Stomach (tissue), 9 donors: ENCODE results near the gene CACNA1H. TPM values are rescaled to one million over a fixed set of nuclear protein-coding genes. Genes with fewer than 3 reads are reported as not detected.

Source experiments
- DNase-seq, 2 donors: peaks; one replicate each; pipeline versions ENCODE4 v3.0.0 to v3.0.0-alpha.2; 2013 to 2019
- H3K27ac ChIP-seq, 5 donors: fragments of 200-600 bp in 4 of 5; sonication (generic) in 4 of 5; one replicate each; pipeline ENCODE4 v1.5.1; 2013 to 2019; ENCODE audit warnings: mild to moderate bottlenecking in 1 of 5, moderate library complexity in 1 of 5
- H3K27me3 ChIP-seq, 3 donors: fragments of 200-600 bp; sonication (generic); one replicate each; pipeline ENCODE4 v1.5.1; 2017 to 2019; ENCODE audit warnings: mixed run types in 1 of 3
- H3K36me3 ChIP-seq, 4 donors: fragments of 200-600 bp; sonication (generic); 1 replicate in 3 of 4; 2 replicates in 1 of 4; pipeline ENCODE4 v1.5.1; 2016 to 2019
- H3K4me1 ChIP-seq, 4 donors: fragments of 200-600 bp; sonication (generic); one replicate each; pipeline ENCODE4 v1.5.1; 2016 to 2019
- H3K4me3 ChIP-seq, 4 donors: fragments of 200-600 bp; sonication (generic) in 3 of 4; one replicate each; pipeline ENCODE4 v1.5.1; 2016 to 2019; ENCODE audit warnings: mild to moderate bottlenecking in 1 of 4
- H3K9me3 ChIP-seq, 4 donors: fragments of 200-600 bp; sonication (generic); one replicate each; pipeline ENCODE4 v1.5.1; 2016 to 2019
- EP300 ChIP-seq: sonication (generic); formaldehyde crosslinking; IDR thresholded peaks from one replicate; pipeline ENCODE4 v1.6.1; 2017; ENCODE audit warnings: antibody characterized with exemption
- POLR2A ChIP-seq, 4 donors: fragments of 450-650 bp; IDR thresholded peaks; one replicate each; pipeline ENCODE4 v1.6.1; 2016; ENCODE audit warnings: antibody characterized with exemption in 4 of 4, control low read depth in 2 of 4, mild to moderate bottlenecking in 1 of 4, moderate library complexity in 1 of 4
- POLR2AphosphoS5 ChIP-seq, 3 donors: sonication (generic); formaldehyde crosslinking; IDR thresholded peaks; one replicate each; pipeline ENCODE4 v1.6.1; 2016; ENCODE audit warnings: antibody characterized with exemption in 3 of 3
- WGBS, 5 donors: extraction: QIAGEN DNeasy Blood & Tissue Kit in 3 of 5; methylation state at CpG; one replicate each; pipeline versions ENCODE4 v1.1.5 to v1.1.7; 2013 to 2018; 5-methylcytosine and 5-hydroxymethylcytosine counted together
- intact Hi-C: fragments of 100-400 bp; cut with DNase I; formaldehyde crosslinking; loops from one replicate; pipeline ENCODE4 v1.15.1; 2023; ENCODE audit warnings: low total_unique reads
- polyA plus RNA-seq, 3 donors: library from polyadenylated mRNA; stranded (reverse); fragments of 200-250 nt; gene quantifications; one replicate each; pipeline ENCODE4 v1.2.3, GENCODE V29; 2013
- total RNA-seq, 5 donors: library from RNA; depleted of rRNA; stranded (reverse); fragments of >200 nt; gene quantifications; one replicate each; pipeline versions ENCODE4 v1.1.0 to v1.2.3, GENCODE V29; 2014 to 2016
- TF ChIP-seq, protein P1 (sequence below), 7 experiments: fragments of 450-650 bp in 4 of 7; fragments of 200-600 bp in 3 of 7; sonication (generic) in 3 of 7; IDR thresholded peaks; one replicate each; pipeline ENCODE4 v1.5.1; 2016 to 2019; ENCODE audit warnings: antibody characterized with exemption in 7 of 7, control low read depth in 2 of 7, mild to moderate bottlenecking in 1 of 7
- donor health status: healthy with polysubstance abuse.
- donor health status: Bipolar disorder and iron deficiency.
- donor health status: healthy.

CACNA1H gene
- total and polyA plus RNA-seq, 8 donors = 1.5 to 49.6 (median 19.6) TPM

DNA sequence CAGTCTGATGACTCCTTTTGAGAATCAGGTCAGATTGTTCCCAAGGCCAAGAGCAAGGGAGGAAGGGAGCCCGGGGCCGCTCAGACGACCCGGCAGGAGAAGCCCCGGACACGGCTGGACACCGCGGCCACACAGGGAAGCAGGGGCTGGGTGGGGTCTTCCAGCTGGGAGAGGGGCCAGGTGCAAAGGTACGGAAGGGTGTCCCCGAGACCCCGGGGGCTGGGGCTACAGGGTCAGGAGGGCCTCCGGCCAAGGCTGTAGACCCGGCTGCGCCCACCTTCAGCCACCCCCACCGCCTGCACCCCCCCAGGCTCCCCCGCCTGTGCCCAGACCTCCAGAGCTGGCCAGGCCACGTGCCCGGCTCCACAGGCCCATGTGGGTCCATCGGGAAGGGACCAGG lies 35.0 kb upstream of the CACNA1H start:
- no peak for DNase-seq
- TF ChIP-seq EP300 = no peak
- TF ChIP-seq POLR2AphosphoS5 (IDR thresholded peaks at IDR 0.05) = no peak
- TF ChIP-seq, protein P1, sequence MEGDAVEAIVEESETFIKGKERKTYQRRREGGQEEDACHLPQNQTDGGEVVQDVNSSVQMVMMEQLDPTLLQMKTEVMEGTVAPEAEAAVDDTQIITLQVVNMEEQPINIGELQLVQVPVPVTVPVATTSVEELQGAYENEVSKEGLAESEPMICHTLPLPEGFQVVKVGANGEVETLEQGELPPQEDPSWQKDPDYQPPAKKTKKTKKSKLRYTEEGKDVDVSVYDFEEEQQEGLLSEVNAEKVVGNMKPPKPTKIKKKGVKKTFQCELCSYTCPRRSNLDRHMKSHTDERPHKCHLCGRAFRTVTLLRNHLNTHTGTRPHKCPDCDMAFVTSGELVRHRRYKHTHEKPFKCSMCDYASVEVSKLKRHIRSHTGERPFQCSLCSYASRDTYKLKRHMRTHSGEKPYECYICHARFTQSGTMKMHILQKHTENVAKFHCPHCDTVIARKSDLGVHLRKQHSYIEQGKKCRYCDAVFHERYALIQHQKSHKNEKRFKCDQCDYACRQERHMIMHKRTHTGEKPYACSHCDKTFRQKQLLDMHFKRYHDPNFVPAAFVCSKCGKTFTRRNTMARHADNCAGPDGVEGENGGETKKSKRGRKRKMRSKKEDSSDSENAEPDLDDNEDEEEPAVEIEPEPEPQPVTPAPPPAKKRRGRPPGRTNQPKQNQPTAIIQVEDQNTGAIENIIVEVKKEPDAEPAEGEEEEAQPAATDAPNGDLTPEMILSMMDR (IDR thresholded peaks at IDR 0.05) = no peak
- no peak for TF ChIP-seq POLR2A (IDR thresholded peaks at IDR 0.05)
- intact Hi-C loops = no loop called here
- Histone ChIP-seq H3K4me3 (no peak overlapping the region), H3K27ac (no peak overlapping the region), H3K27me3 (peaks cover 0 to 87% (median 20%) of the 10 kb centered on the region in 3 donors), H3K36me3 (no peaks in the 10 kb centered on the region), H3K9me3 (no peaks in the 10 kb centered on the region), H3K4me1 (no peaks in the 10 kb centered on the region)
- WGBS, 5 donors = 76 to 87% (median 78%) methylated on average over 14 to 19 of the region's 19 CpGs

DNA sequence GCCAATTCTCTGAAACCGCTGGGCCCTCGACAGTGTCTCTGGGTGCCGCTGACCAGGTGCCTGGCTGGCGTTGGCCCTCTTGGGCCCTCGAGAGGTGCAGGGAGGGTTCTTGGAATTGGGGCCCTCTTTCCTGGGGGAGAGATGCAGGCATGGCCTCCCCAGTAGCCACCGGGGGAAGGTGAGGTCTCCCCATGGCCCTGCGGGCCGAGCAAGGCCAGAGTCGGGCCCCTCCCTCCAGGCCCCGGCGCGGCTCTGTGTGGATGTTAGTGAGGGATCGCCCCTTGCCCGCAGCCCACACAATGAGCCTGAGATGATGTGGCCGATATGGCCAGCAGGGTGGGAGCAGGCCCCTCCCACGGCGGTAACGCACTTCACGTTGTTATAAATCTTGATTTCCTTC lies 33.8 kb upstream of the CACNA1H start:
- 71 to 86% (median 78%) methylated on average over 16 to 19 of the region's 19 CpGs for WGBS, 5 donors
- intact Hi-C loops = no loop called here

DNA sequence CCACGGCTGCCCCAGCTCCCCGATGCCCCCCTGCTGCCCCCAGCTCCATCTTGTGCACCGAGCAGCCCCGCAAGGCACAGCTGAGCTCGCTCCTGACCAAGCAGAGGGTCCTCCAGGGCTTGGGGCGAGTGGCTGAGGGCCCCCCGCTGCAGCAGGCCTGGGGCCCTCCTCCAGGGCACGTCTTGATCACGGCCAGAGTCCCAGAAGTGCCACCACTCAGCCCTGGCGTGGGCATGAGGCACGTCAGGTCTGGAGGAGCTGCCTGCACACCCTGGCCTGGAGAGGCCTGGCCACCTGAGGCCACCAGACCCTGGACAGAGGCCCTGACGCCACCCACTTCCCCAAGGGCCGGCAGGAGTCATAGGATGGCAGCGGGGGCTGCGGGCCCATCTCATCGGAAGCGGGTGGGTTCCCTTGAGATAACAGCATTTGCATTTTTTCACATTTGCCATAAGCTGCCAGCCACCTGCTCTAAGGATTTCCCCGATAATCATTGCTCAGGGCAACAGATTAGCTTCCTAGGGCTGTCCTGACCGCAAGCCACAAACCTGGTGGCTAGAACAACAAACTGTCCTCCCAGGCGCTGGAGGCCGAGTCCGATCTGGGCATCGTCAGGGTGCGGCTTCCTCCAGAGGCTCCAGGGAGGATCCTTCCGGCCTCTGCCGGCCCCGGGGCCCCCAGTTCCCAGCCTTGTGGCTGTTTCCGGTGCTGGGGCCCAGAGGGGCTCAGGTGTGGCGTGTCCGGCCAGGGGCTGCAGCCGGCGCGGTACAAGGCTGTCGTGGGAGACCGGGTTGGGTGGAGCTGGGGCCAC lies 32.9 kb upstream of the CACNA1H start:
- DNase-seq = no peak
- Histone ChIP-seq H3K4me3 (no peak overlapping the region), H3K9me3 (no peaks in the 10 kb centered on the region), H3K27ac (no peak overlapping the region), H3K27me3 (peaks cover 0 to 87% (median 14%) of the 10 kb centered on the region in 3 donors), H3K36me3 (no peaks in the 10 kb centered on the region), H3K4me1 (no peaks in the 10 kb centered on the region)
- intact Hi-C loops = no loop called here
- no peak for TF ChIP-seq POLR2AphosphoS5 (IDR thresholded peaks at IDR 0.05)
- TF ChIP-seq, protein P1 (IDR thresholded peaks at IDR 0.05) = no peak
- TF ChIP-seq EP300 = no peak
- no peak for TF ChIP-seq POLR2A (IDR thresholded peaks at IDR 0.05)
- WGBS, 5 donors = 38 to 67% (median 51%) methylated on average over 15 to 35 of the region's 35 CpGs

More for the DNA sequence above, 33.8 kb upstream of the CACNA1H start:
- H3K9me3 ChIP-seq = no peaks in the 10 kb centered on the region
- H3K4me3 ChIP-seq = no peak overlapping the region
- DNase-seq = no peak
- H3K36me3 ChIP-seq = no peaks in the 10 kb centered on the region
- peaks cover 0 to 87% (median 19%) of the 10 kb centered on the region in 3 donors for H3K27me3 ChIP-seq
- no peak overlapping the region for H3K27ac ChIP-seq
- H3K4me1 ChIP-seq = no peaks in the 10 kb centered on the region
- TF ChIP-seq POLR2AphosphoS5 (IDR thresholded peaks at IDR 0.05) (no peak), POLR2A (IDR thresholded peaks at IDR 0.05) (no peak), EP300 (no peak)
- TF ChIP-seq, protein P1 (IDR thresholded peaks at IDR 0.05) = no peak

DNA sequence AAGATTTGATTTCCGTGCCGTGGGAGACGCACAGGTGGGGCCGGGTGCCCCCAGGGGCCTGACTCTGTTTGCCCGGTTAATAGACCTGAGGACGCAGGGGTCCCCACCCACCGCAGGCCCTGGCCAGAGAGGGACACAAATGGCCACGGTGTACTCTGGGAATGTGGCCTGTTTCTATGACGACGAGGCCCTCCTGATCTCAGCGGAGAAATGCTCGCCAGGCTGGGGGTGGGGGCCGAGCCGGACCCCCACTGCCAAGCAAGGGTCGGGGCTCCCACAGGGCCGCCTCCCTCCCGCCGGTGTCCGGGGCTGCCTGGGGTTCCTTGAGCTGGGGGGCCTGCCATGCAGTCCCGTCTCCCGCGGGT lies 32.3 kb upstream of the CACNA1H start:
- DNase-seq = no peak
- no peaks in the 10 kb centered on the region for H3K9me3 ChIP-seq
- TF ChIP-seq POLR2A (IDR thresholded peaks at IDR 0.05) = no peak
- TF ChIP-seq, protein P1 (IDR thresholded peaks at IDR 0.05) = no peak
- no peak for TF ChIP-seq EP300
- no peak for TF ChIP-seq POLR2AphosphoS5 (IDR thresholded peaks at IDR 0.05)
- H3K4me1 ChIP-seq = peaks cover 0 to 5% (median 2%) of the 10 kb centered on the region in 4 donors
- WGBS, 5 donors = 46 to 74% (median 46%) methylated on average over 10 to 22 of the region's 22 CpGs
- no peaks in the 10 kb centered on the region for H3K36me3 ChIP-seq
- H3K27ac ChIP-seq = no peak overlapping the region
- H3K27me3 ChIP-seq = peaks cover 0 to 87% (median 17%) of the 10 kb centered on the region in 3 donors
- H3K4me3 ChIP-seq = no peak overlapping the region
- intact Hi-C loops = no loop called here
